CD14-positive monocyte (primary cell): ENCODE data around the gene MACC1. TPM values are rescaled to one million over a fixed set of nuclear protein-coding genes. Genes with fewer than 3 reads are reported as not detected.

Experiments used
- DNase-seq, 3 donors: peaks; one replicate each; pipeline ENCODE4 v3.0.0-alpha.2; 2011 to 2022
- H2AFZ ChIP-seq: 2 replicates; pipeline ENCODE4 v1.6.0; 2012; ENCODE audit warnings: mild to moderate bottlenecking, low read depth, low read length, inconsistent platforms; ENCODE audit not compliant: insufficient read depth, poor library complexity, severe bottlenecking
- H3K27ac ChIP-seq, 2 donors: 1 replicate in 1 of 2; 2 replicates in 1 of 2; pipeline ENCODE4 v1.5.1; 2012 to 2013; ENCODE audit warnings: low read length in 2 of 2, control low read depth in 1 of 2, inconsistent platforms in 1 of 2, low read depth in 1 of 2, mild to moderate bottlenecking in 1 of 2
- H3K27me3 ChIP-seq, 2 donors: one replicate each; pipeline versions ENCODE4 v1.6.0 to v1.6.1; 2011 to 2013; ENCODE audit warnings: low read length in 2 of 2; ENCODE audit not compliant: control insufficient read depth in 2 of 2, insufficient read depth in 2 of 2
- H3K36me3 ChIP-seq, 2 donors: replicated peaks in 1 of 2; 1 replicate in 1 of 2; 2 replicates in 1 of 2; pipeline versions ENCODE4 v1.5.1 to v1.6.1; 2012 to 2013; ENCODE audit warnings: low read length in 2 of 2, control low read depth in 1 of 2, inconsistent platforms in 1 of 2, mild to moderate bottlenecking in 1 of 2; ENCODE audit not compliant: insufficient read depth in 2 of 2, control insufficient read depth in 1 of 2
- H3K4me1 ChIP-seq, 2 donors: 1 replicate in 1 of 2; 2 replicates in 1 of 2; pipeline versions ENCODE4 v1.5.1 to v1.6.1; 2012 to 2013; ENCODE audit warnings: low read length in 2 of 2, control low read depth in 1 of 2, inconsistent platforms in 1 of 2, mild to moderate bottlenecking in 1 of 2, moderate library complexity in 1 of 2; ENCODE audit not compliant: insufficient read depth in 2 of 2, control insufficient read depth in 1 of 2
- H3K4me2 ChIP-seq: replicated peaks from 2 replicates; pipeline ENCODE3; 2012; ENCODE audit warnings: low read length, moderate library complexity, mild to moderate bottlenecking; ENCODE audit not compliant: poor library complexity, severe bottlenecking; ENCODE audit errors: extremely low read depth
- H3K4me3 ChIP-seq, 3 experiments: fragments of 200-600 bp in 1 of 3; sonication (generic) in 1 of 3; replicated peaks in 1 of 3; 1 replicate in 2 of 3; 2 replicates in 1 of 3; pipeline ENCODE4 v1.5.1; 2011 to 2013; ENCODE audit warnings: low read length in 3 of 3, mild to moderate bottlenecking in 3 of 3, control low read depth in 2 of 3, low read depth in 2 of 3, inconsistent platforms in 1 of 3, moderate library complexity in 1 of 3
- H3K79me2 ChIP-seq: 2 replicates; pipeline ENCODE4 v1.6.0; 2012; ENCODE audit warnings: mild to moderate bottlenecking, control low read depth, inconsistent platforms, low read length, moderate library complexity; ENCODE audit not compliant: insufficient read depth
- H3K9ac ChIP-seq: 2 replicates; pipeline ENCODE4 v1.6.0; 2017; ENCODE audit warnings: low read length, mild to moderate bottlenecking; ENCODE audit not compliant: insufficient read depth, poor library complexity, severe bottlenecking
- H3K9me3 ChIP-seq, 2 donors: replicated peaks in 1 of 2; 1 replicate in 1 of 2; 2 replicates in 1 of 2; pipeline versions ENCODE4 v1.5.1 to v1.6.1; 2012 to 2013; ENCODE audit warnings: low read length in 2 of 2, control low read depth in 1 of 2; ENCODE audit not compliant: control insufficient read depth in 1 of 2, insufficient read depth in 1 of 2
- H4K20me1 ChIP-seq: 2 replicates; pipeline ENCODE4 v1.6.0; 2012; ENCODE audit warnings: mild to moderate bottlenecking, low read length, control low read depth, moderate library complexity; ENCODE audit not compliant: insufficient read depth
- H3K27ac Mint-ChIP-seq, 7 donors: one replicate each; pipeline ENCODE4 v1.8.0; 2020; ENCODE audit warnings: mild to moderate bottlenecking in 7 of 7, mixed read lengths in 7 of 7, moderate library complexity in 6 of 7, inconsistent platforms in 2 of 7
- H3K27me3 Mint-ChIP-seq, 3 donors: one replicate each; pipeline ENCODE4 v1.8.0; 2021 to 2022; ENCODE audit warnings: low read depth in 3 of 3, mild to moderate bottlenecking in 3 of 3, mixed read lengths in 3 of 3, moderate library complexity in 3 of 3, inconsistent platforms in 1 of 3
- H3K36me3 Mint-ChIP-seq, 2 donors: one replicate each; pipeline ENCODE4 v1.8.0; 2020; ENCODE audit warnings: mixed read lengths in 2 of 2, inconsistent platforms in 1 of 2, mild to moderate bottlenecking in 1 of 2
- H3K4me1 Mint-ChIP-seq: one replicate; pipeline ENCODE4 v1.8.0; 2020; ENCODE audit warnings: mild to moderate bottlenecking, mixed read lengths
- H3K4me3 Mint-ChIP-seq, 2 donors: one replicate each; pipeline ENCODE4 v1.8.0; 2020; ENCODE audit warnings: mild to moderate bottlenecking in 2 of 2, mixed read lengths in 2 of 2, moderate library complexity in 1 of 2
- H3K9me3 Mint-ChIP-seq, 7 donors: one replicate each; pipeline ENCODE4 v1.8.0; 2020 to 2022; ENCODE audit warnings: mixed read lengths in 7 of 7, mild to moderate bottlenecking in 6 of 7, moderate library complexity in 6 of 7, inconsistent platforms in 2 of 7
- CTCF ChIP-seq: fragments of 200-600 bp; IDR thresholded peaks from one replicate; pipeline ENCODE4 v1.8.0; 2022; ENCODE audit warnings: antibody characterized with exemption, mild to moderate bottlenecking
- WGBS: methylation state at CpG from one replicate; pipeline ENCODE4 v1.1.5; 2013; ENCODE audit warnings: missing lambda C conversion rate; ENCODE audit not compliant: insufficient coverage; 5-methylcytosine and 5-hydroxymethylcytosine counted together
- intact Hi-C, 2 donors: fragments of 100-400 bp; cut with micrococcal nuclease; formaldehyde crosslinking; loops; one replicate each; pipeline versions ENCODE4 v1.15.0 to v1.15.1; 2023
- polyA plus RNA-seq, 3 donors: library from polyadenylated mRNA; depleted of rRNA in 1 of 3; unstranded in 2 of 3; stranded (reverse) in 1 of 3; fragments of 300-500 nt in 2 of 3; fragments of >200 nt in 1 of 3; fragmentation: Illumina TruSeq in 2 of 3; gene quantifications; 1 replicate in 2 of 3; 2 replicates in 1 of 3; pipeline ENCODE4 v1.2.3, GENCODE V29; 2012 to 2021

The MACC1 gene
- polyA plus RNA-seq, 3 donors = not detected

- Histone ChIP-seq H3K27ac (no peak overlapping the region), H3K9me3 (no peaks in the 10 kb centered on the region), H3K79me2 (no peaks in the 10 kb centered on the region), H3K4me2 (no peak overlapping the region), H3K9ac (no peak overlapping the region), H2AFZ (no peak overlapping the region), H3K4me1 (no peaks in the 10 kb centered on the region), H3K4me3 (no peak overlapping the region), H3K27me3 (no peaks in the 10 kb centered on the region), H4K20me1 (no peaks in the 10 kb centered on the region), H3K36me3 (no peaks in the 10 kb centered on the region)
- no peak for DNase-seq
- peaks cover 0 to 4% (median 0%) of the 10 kb centered on the region in 7 donors for H3K9me3 Mint-ChIP-seq
- no peak overlapping the region for H3K4me3 Mint-ChIP-seq
- H3K27ac Mint-ChIP-seq = no peak overlapping the region
- no peak for TF ChIP-seq CTCF
- H3K27me3 Mint-ChIP-seq = no peaks in the 10 kb centered on the region
- intact Hi-C loops = no loop called here
- no CpG with 5 or more reads among the region's 2 CpGs for WGBS
- H3K36me3 Mint-ChIP-seq = no peaks in the 10 kb centered on the region
- H3K4me1 Mint-ChIP-seq = no peaks in the 10 kb centered on the region
These were observed 47.4 kb upstream of the MACC1 start for GRCh38 chr7:20264623-20265022.

- H2AFZ ChIP-seq = no peak overlapping the region
- WGBS = 40% methylated on average over 1 of the region's 1 CpG
- no peak for TF ChIP-seq CTCF
- no peaks in the 10 kb centered on the region for H3K36me3 ChIP-seq
- no peaks in the 10 kb centered on the region for H3K4me1 Mint-ChIP-seq
- H3K27me3 Mint-ChIP-seq = no peaks in the 10 kb centered on the region
- H3K4me1 ChIP-seq = no peaks in the 10 kb centered on the region
- H3K9me3 Mint-ChIP-seq = peaks cover 0 to 1% (median 0%) of the 10 kb centered on the region in 7 donors
- H3K4me3 ChIP-seq = no peak overlapping the region
- no peaks in the 10 kb centered on the region for H3K36me3 Mint-ChIP-seq
- H3K79me2 ChIP-seq = no peaks in the 10 kb centered on the region
- H3K27me3 ChIP-seq = no peaks in the 10 kb centered on the region
- H3K4me3 Mint-ChIP-seq = no peak overlapping the region
- no peak overlapping the region for H3K9ac ChIP-seq
- H3K9me3 ChIP-seq = no peaks in the 10 kb centered on the region
- intact Hi-C loops = no loop called here
- no peak overlapping the region for H3K27ac ChIP-seq
- no peak overlapping the region for H3K4me2 ChIP-seq
- H4K20me1 ChIP-seq = no peaks in the 10 kb centered on the region
- H3K27ac Mint-ChIP-seq = no peak overlapping the region
- DNase-seq = no peak
These were observed 43.0 kb upstream of the MACC1 start for GRCh38 chr7:20260223-20260622.
